ENCODE data around the gene RBM19.
"Not testable (repeated sequence)": the region's sequence is repeated elsewhere in the genome, so short reads cannot be mapped to it uniquely, and the experiment has no call there.

Gene RBM19

GRCh38 chr12:113905829-113906228 lies 60.3 kb downstream of the RBM19 start:
- no peak for DNase-seq (ENCODE audit: low spot score)

DNA sequence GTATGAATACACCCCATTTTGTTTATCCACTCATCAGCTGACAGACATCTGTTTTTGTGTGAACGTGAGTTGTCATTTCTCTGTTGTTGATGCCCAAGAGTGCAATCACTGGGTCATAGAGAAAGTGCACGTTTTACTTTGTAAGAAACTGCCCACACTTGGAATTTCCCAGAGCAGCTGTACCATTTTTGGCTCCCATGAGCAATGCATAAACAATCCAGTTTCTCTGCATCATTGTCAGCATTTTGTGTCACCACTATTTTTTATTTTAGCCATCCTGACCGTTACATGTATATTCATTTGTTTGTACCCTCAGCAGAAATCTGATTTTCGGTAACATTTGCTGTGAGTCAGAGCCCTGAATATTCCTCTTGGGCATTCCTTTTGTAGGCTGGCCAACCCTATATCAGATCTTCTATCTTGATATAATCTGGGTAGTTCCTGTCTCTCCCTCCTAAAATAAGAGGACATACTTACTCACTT lies 62.7 kb downstream of the RBM19 start:
- no peak for DNase-seq (ENCODE audit: low spot score)

DNA sequence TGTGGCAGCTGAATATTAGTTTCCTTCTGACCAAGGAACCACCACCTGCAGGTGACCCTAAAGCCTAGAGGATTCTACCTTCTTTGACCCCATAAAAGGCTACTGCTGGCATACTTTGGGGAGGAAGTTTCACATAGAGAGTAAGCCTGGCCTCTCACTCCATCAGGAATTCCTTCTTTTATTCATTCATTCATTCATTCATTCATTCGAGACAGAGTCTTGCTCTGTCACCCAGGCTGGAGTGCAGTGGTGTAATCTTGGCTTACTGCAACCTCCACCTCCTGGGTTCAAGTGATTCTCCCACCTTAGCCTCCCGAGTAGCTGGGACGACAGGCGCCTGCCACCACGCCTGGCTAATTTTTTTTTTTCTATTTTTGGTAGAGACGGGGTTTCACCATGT lies 64.8 kb downstream of the RBM19 start:
- DNase-seq (ENCODE audit: low spot score): not testable (repeated sequence)

- no peak for DNase-seq (ENCODE audit: low spot score)
Observed at GRCh38 chr12:113900716-113901115, 65.4 kb downstream of the RBM19 start.

DNA sequence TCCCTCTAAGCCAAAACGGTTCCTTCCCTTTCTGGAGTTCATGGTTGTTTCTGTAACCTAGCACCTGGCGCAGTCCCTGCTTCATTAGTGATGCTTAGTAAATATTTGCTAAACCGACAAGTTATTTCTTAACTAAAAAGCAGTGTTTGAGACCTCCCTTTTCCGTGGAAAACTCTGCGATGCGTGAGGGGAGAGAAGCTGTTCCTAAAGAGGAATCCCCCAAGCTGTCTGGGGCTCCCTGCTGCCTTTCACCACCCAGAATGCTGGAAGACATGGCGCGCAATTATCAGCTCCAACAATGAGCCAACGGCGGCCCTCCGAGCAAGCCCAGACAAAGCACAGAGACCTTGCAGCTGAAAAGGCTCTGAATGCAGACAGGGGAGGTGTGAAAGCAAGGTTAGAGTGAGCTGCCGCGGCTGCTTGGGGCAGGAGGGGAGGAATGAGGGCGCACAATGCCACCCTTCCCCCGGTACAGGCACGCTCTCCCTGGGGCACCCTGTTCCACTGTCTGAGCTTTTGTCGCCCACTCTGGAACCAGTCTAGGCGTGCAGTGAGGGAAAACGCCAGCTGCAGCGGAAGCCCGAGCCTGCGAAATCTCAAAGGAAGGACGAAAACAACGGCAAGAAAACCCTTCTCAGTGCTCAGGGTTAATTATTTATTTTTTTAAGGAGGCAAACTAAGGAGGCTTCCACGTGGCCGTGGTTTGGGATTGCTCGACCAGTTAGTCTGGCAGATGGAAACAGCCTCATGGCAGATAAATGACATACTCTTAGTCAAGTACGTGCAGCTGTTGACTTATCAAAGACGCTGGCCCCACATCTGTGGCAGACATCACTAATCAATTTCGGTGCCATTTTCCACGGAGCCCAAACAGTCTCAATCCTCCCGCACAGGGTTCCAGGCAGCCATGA lies 66.3 kb downstream of the RBM19 start:
- no peak for DNase-seq (ENCODE audit: low spot score)

- no peak for DNase-seq (ENCODE audit: low spot score)
Observed at GRCh38 chr12:113899042-113899560, 67.0 kb downstream of the RBM19 start.

- DNase-seq (ENCODE audit: low spot score): no peak
Observed at GRCh38 chr12:113898466-113898865, 67.7 kb downstream of the RBM19 start.

- DNase-seq (ENCODE audit: low spot score): no peak
Observed at GRCh38 chr12:113897406-113897805, 68.7 kb downstream of the RBM19 start.

DNA sequence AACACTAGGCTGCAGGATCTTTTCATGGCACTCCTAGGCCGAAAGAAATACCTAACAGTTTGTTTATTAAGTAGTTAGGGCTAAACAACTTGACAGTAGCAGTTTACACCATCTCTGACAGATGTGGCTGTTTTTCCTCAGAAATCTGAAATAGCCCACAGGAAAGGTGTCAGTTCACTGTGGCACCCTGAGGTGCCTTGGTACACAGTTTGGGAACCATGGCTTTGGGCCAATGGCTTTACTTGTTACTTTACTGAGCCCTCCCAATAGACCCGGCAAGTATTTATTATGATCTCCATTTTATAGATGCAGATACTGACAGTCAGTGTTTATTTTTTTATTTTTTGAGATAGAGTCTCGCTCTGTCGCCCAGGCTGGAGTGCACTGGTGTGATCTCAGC lies 69.3 kb downstream of the RBM19 start:
- no peak for DNase-seq (ENCODE audit: low spot score)

DNA sequence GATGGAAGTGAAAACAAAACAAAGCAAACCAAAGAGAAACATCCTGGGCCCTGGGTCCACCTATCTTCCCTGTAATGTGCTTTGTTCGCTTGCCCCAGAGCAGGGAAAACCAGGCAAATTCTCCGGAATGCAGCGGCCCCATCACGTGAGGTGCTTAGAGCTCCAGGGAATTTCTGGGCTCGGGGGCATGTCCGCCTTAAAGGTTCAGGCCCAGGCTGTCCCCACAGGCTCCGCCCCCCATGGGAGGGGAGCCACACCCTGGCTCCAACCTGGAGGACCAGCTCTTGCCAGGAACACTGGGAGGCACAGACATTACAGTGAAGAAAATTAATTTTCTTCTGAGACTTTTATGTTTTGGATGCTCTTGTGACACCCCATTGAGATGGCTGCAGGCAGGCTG lies 69.9 kb downstream of the RBM19 start:
- no peak for DNase-seq (ENCODE audit: low spot score)

DNA sequence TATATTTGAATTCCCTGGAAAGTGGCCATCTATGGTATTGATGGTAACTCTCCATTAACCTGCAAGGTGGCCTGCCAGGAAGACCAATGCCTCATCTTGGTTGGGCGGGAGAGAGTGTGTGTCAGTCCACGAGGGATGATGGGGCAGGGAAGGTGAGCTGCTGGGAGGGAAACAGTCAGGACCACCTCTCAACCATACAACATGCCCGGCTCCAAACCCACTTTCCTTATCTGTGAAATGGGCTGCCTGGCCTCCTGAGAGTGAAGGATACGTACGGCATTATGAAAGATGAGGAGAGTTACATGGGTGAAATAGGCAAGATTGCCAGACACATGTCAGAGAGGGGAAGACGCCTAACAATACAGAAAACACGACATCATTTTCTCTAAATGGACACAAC lies 70.9 kb downstream of the RBM19 start:
- no peak for DNase-seq (ENCODE audit: low spot score)

- no peak for DNase-seq (ENCODE audit: low spot score)
Observed at GRCh38 chr12:113894697-113895096, 71.4 kb downstream of the RBM19 start.

DNA sequence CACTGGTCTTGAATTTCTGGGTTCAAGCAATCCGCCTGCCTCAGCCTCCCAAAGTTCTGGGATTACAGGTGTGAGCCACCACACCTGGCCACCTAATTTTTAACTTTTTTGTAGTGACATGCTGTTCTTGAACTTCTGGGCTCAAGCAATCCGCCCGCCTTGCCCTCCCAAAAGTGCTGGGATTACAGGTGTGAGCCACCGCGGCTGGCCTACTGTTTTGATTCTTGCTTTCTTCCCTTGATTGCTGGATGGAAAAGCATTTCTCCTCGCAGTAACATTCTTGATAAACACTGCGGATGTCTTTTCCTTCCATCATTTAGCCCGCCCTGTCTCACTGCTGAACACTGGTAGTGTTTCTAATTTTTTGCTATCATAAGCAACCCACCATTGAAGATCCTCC lies 72.9 kb downstream of the RBM19 start:
- DNase-seq (ENCODE audit: low spot score): no peak

DNA sequence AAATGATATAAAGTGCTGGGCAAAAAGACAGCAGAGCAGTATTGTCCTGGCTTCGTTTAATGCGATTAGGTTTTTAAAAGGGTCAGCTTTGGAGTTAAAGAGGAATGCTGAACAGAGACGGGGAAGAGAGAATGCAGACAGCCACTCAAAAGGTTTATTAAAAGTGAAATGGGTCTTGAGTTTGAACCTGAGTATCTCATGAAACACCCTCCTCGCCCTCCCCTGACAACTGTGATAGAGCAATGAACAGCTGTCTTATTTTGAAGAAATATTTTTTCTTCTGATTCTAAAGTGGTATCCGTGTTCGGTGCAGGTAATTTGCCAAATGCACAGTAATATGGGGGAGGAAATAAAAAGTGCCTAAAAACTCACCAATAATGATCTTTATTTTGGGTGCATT lies 73.6 kb downstream of the RBM19 start:
- no peak for DNase-seq (ENCODE audit: low spot score)

DNA sequence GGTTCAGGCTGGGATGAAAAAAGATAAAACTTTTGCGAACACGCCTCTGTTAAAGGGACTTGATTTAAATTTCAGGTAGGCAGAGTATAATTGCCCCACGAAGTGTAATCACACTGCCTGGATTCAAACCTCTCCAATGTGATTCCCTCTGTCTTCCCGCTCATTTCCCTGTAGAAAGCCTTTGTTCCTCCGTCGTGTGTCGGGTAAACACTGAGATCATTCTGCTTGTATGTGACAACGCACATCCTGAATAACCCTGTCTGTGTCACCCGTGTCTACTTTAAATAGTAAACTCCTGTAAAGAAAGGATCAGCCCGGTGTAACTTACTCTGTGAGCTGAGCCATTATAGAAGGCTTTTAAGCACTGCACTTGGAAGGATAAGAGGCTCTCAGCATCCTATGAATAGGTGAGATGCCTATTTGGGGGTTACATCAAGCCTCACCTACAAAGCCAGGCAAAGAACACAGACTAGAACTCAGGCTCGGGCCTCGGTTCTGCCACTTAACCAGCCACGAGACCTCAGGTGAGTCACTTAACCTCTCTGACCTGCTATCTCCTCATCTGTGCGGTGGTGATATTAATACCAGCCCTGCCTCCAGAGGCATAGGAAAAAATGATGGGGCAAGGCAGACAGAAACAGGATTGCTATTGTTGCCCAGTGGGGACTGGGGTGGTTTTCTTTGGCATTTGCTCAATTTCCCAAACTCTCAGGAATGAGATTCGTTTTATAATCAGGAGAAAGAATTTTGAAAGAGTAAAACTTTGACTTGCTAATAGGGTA lies 74.2 kb downstream of the RBM19 start:
- DNase-seq (ENCODE audit: low spot score): no peak

- DNase-seq (ENCODE audit: low spot score): no peak
Observed at GRCh38 chr12:113891167-113891692, 74.9 kb downstream of the RBM19 start.

DNA sequence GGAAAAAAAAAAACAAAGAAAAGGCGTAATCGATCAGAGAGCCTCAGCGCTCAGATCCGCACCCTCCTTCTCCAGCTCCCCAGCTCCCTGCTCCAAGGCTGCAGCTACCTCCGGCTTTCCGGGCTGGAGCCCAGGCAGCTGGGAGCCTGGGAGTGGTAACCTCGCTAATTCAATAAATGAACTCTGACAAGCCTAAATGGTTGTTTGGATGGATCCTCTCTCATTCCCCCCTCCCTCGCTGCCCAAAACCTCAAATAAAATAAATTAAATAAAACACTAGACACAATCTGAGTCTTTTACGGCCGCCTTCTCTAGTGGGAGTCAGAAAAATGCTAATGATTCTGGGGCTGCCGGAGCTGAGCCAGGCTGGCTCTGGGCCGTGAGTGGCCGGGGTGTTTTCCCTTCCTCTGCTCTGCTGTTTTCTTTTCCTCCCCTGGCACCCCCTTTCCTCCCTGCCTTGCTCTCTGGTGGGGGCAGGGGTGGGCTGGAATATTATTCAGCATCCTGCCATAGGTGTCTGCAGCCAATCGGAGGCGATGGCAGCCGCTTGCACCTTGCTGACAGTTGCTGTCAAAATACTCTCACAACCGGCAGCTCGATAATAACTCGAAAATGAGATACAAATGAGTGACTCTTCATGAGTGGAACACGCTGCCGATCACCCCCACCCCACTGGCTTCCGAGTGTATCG lies 76.1 kb downstream of the RBM19 start:
- DNase-seq (ENCODE audit: low spot score): no peak

- no peak for DNase-seq (ENCODE audit: low spot score)
Observed at GRCh38 chr12:113889076-113889475, 77.0 kb downstream of the RBM19 start.

GRCh38 chr12:113888435-113888834 lies 77.7 kb downstream of the RBM19 start:
- DNase-seq (ENCODE audit: low spot score): no peak

- DNase-seq (ENCODE audit: low spot score): no peak
Observed at GRCh38 chr12:113887906-113888305, 78.2 kb downstream of the RBM19 start.

DNA sequence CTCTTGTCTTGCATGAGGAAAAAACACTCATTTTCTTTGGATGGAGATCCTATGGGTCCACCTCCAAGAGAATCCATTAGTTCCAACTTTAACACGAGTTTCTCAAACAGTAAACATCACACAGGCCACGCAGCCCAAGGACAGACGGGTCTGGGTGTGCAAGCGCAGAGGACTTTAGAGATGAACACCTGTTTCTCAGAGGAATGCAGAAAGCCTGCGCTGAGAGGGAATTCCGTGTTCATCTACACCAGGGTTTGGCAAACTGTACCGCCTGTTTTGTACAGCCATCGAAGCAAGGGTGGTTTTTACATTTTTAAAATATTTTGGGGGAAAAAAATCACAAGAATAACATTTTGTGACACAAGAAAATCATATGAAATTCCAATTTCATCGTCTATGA lies 79.4 kb downstream of the RBM19 start:
- DNase-seq (ENCODE audit: low spot score): no peak

- DNase-seq (ENCODE audit: low spot score): no peak
Observed at GRCh38 chr12:113884392-113884791, 81.7 kb downstream of the RBM19 start.
